ENCODE data around the gene TBCK.

Gene TBCK

GRCh38 chr4:106266201-106266600 is 49.8 kb downstream of the TBCK start:
- TF ChIP-seq CTCF (conservative IDR thresholded peaks at IDR 0.05; ENCODE audit: low read length): peak; percentile 83
- no peak for TF ChIP-seq EZH2phosphoT487 (IDR thresholded peaks at IDR 0.05; ENCODE audit: borderline replicate concordance)
- Histone ChIP-seq H3K27me3 (ENCODE audit: insufficient read depth, low read length, poor library complexity, severe bottlenecking) (no peaks in the 10 kb centered on the region), H3K9me2 (replicated peaks; ENCODE audit: low read depth, low read length) (no peaks in the 10 kb centered on the region), H3K9me3 (ENCODE audit: insufficient read depth, low read depth, low read length) (no peaks in the 10 kb centered on the region), H3K79me2 (ENCODE audit: insufficient read depth, low read length) (no peaks in the 10 kb centered on the region; the same call in 1 of the 2 replicates), H2AFZ (ENCODE audit: low read length) (no peak overlapping the region), H3K36me3 (ENCODE audit: insufficient read depth, low read length) (no peaks in the 10 kb centered on the region), H3K4me2 (ENCODE audit: low read depth, low read length, poor library complexity, severe bottlenecking) (no peak overlapping the region), H3F3A (ENCODE audit: low read depth) (no peaks in the 10 kb centered on the region), H3K4me3 (ENCODE audit: low read length, poor library complexity, severe bottlenecking) (no peak overlapping the region), H3K4me1 (ENCODE audit: insufficient read depth, low read length, poor library complexity, severe bottlenecking) (no peaks in the 10 kb centered on the region), H4K20me1 (ENCODE audit: insufficient read depth, low read length, poor library complexity, severe bottlenecking) (no peaks in the 10 kb centered on the region), H3K9ac (ENCODE audit: low read depth, low read length, poor library complexity, severe bottlenecking) (no peak overlapping the region)

GRCh38 chr4:106264331-106264728 is 51.7 kb downstream of the TBCK start:
- no peak overlapping the region for H3K4me3 ChIP-seq (ENCODE audit: low read length, poor library complexity, severe bottlenecking)
- no peaks in the 10 kb centered on the region for H4K20me1 ChIP-seq (ENCODE audit: insufficient read depth, low read length, poor library complexity, severe bottlenecking)
- H3K36me3 ChIP-seq (ENCODE audit: insufficient read depth, low read length): no peaks in the 10 kb centered on the region
- H2AFZ ChIP-seq (ENCODE audit: low read length): no peak overlapping the region
- no peak overlapping the region for H3K4me2 ChIP-seq (ENCODE audit: low read depth, low read length, poor library complexity, severe bottlenecking)
- H3K9me2 ChIP-seq (replicated peaks; ENCODE audit: low read depth, low read length): no peaks in the 10 kb centered on the region
- TF ChIP-seq EZH2phosphoT487 (IDR thresholded peaks at IDR 0.05; ENCODE audit: borderline replicate concordance) (no peak), CTCF (conservative IDR thresholded peaks at IDR 0.05; ENCODE audit: low read length) (no peak)
- no peaks in the 10 kb centered on the region for H3K9me3 ChIP-seq (ENCODE audit: insufficient read depth, low read depth, low read length)
- H3F3A ChIP-seq (ENCODE audit: low read depth): no peaks in the 10 kb centered on the region
- H3K27me3 ChIP-seq (ENCODE audit: insufficient read depth, low read length, poor library complexity, severe bottlenecking): no peaks in the 10 kb centered on the region
- no peak overlapping the region for H3K9ac ChIP-seq (ENCODE audit: low read depth, low read length, poor library complexity, severe bottlenecking)
- H3K4me1 ChIP-seq (ENCODE audit: insufficient read depth, low read length, poor library complexity, severe bottlenecking): no peaks in the 10 kb centered on the region
- H3K79me2 ChIP-seq (ENCODE audit: insufficient read depth, low read length): no peaks in the 10 kb centered on the region; the same call in 1 of the 2 replicates

GRCh38 chr4:106263594-106264330 is 52.2 kb downstream of the TBCK start:
- H3K36me3 ChIP-seq (ENCODE audit: insufficient read depth, low read length): no peaks in the 10 kb centered on the region
- H3K9ac ChIP-seq (ENCODE audit: low read depth, low read length, poor library complexity, severe bottlenecking): no peak overlapping the region
- H3F3A ChIP-seq (ENCODE audit: low read depth): no peaks in the 10 kb centered on the region
- H3K79me2 ChIP-seq (ENCODE audit: insufficient read depth, low read length): no peaks in the 10 kb centered on the region; the same call in 1 of the 2 replicates
- H4K20me1 ChIP-seq (ENCODE audit: insufficient read depth, low read length, poor library complexity, severe bottlenecking): no peaks in the 10 kb centered on the region
- TF ChIP-seq EZH2phosphoT487 (IDR thresholded peaks at IDR 0.05; ENCODE audit: borderline replicate concordance) (no peak), CTCF (conservative IDR thresholded peaks at IDR 0.05; ENCODE audit: low read length) (no peak)
- H3K4me1 ChIP-seq (ENCODE audit: insufficient read depth, low read length, poor library complexity, severe bottlenecking): no peaks in the 10 kb centered on the region
- H3K9me3 ChIP-seq (ENCODE audit: insufficient read depth, low read depth, low read length): no peaks in the 10 kb centered on the region
- no peak overlapping the region for H3K4me3 ChIP-seq (ENCODE audit: low read length, poor library complexity, severe bottlenecking)
- H3K9me2 ChIP-seq (replicated peaks; ENCODE audit: low read depth, low read length): no peaks in the 10 kb centered on the region
- no peak overlapping the region for H3K4me2 ChIP-seq (ENCODE audit: low read depth, low read length, poor library complexity, severe bottlenecking)
- H2AFZ ChIP-seq (ENCODE audit: low read length): no peak overlapping the region
- no peaks in the 10 kb centered on the region for H3K27me3 ChIP-seq (ENCODE audit: insufficient read depth, low read length, poor library complexity, severe bottlenecking)

Measured in Loucy (cell line).